Measurements from ENCODE around the gene KLF8.

DNA sequence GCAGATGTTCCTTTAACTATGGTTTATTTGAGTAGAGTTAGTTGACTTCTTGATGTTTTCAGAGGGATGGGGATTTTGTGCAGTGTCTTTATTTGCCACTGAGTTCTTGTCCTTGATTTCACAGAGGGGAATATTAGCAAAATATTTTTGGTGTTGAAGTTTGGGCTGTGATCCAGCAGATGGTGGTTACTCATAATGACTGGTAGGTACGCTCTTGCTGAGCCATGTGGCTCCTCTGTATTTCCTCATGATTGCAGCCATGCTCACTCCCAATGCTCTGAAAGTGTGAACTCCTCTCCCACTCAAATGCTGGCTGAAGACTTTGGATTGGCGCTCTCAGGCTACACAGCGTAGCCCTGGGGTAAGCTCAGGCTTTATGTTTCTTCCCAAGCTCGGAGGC is 77.7 kb downstream of the KLF8 start:
- TF ChIP-seq, protein P1, sequence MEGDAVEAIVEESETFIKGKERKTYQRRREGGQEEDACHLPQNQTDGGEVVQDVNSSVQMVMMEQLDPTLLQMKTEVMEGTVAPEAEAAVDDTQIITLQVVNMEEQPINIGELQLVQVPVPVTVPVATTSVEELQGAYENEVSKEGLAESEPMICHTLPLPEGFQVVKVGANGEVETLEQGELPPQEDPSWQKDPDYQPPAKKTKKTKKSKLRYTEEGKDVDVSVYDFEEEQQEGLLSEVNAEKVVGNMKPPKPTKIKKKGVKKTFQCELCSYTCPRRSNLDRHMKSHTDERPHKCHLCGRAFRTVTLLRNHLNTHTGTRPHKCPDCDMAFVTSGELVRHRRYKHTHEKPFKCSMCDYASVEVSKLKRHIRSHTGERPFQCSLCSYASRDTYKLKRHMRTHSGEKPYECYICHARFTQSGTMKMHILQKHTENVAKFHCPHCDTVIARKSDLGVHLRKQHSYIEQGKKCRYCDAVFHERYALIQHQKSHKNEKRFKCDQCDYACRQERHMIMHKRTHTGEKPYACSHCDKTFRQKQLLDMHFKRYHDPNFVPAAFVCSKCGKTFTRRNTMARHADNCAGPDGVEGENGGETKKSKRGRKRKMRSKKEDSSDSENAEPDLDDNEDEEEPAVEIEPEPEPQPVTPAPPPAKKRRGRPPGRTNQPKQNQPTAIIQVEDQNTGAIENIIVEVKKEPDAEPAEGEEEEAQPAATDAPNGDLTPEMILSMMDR (IDR thresholded peaks at IDR 0.05), result no peak
- no peak for TF ChIP-seq POLR2A (IDR thresholded peaks at IDR 0.05)

Measured in ovary (tissue), 3 donors.